ENCODE measurements around the gene DHRS12. TPM values are rescaled to one million over a fixed set of nuclear protein-coding genes. Genes with fewer than 3 reads are reported as not detected.

DHRS12 gene
- total and polyA plus RNA-seq, 3 donors from 2014 or later, result 11.4 to 16.8 (median 15.9) TPM

DNA sequence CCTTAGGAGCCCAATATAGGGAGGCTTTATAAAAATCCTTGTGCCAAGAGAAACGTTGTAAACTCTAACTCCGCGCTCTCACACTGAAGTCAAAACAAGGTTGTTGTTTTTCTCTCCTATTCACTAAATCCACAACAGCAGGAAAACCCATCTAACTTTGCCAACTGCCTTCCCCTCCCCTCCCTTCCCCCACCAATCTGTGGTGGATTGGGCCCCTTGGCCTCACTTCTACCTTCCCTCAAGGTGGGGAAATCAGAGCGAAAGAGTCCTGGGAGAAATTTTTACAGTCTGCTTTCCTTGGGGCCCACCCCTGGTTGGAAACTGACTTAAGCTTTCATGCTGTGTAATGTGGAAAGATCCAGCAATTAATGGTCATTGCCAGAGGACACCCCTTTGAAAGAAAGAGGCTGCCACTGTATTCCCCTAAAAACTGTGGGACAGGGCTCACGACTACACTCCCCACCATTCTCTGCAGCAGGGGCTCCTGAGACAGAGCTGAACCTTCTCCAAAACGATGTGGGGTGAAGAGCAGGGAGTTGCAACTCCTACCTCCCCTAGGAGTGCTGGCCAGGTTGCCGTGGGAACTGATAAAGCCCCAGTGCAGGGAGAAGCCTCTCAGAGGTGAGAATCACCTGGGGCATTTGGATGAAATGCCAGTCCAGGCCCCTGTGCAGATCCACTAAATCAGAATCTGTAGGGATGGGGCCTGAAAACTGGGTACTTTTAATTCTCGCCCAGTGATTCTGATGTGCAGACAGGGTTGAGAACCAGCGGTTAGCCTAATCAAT, 1.1 kb downstream of the DHRS12 start:
- no peaks in the 10 kb centered on the region for H3K36me3 ChIP-seq (ENCODE audit: low read depth, missing control alignments)
- intact Hi-C loops (cut with DNase I; ENCODE audit: low total_unique reads), result loop anchor here (5.0 kb wide), 1 partner anchor 351 kb away; the partner anchor contains the start of gene INTS6
- 28 to 45% methylated on average over 6 to 9 of the region's 9 CpGs for WGBS, 2 donors
- no peaks in the 10 kb centered on the region for H3K27me3 ChIP-seq
- peak overlapping the region; percentile 97 to 99 for H3K27ac ChIP-seq
- H3K4me1 ChIP-seq, result peaks cover 30% of the 10 kb centered on the region
- no peaks in the 10 kb centered on the region for H3K9me3 ChIP-seq
- DNase-seq, result no peak
- TF ChIP-seq, protein P1, sequence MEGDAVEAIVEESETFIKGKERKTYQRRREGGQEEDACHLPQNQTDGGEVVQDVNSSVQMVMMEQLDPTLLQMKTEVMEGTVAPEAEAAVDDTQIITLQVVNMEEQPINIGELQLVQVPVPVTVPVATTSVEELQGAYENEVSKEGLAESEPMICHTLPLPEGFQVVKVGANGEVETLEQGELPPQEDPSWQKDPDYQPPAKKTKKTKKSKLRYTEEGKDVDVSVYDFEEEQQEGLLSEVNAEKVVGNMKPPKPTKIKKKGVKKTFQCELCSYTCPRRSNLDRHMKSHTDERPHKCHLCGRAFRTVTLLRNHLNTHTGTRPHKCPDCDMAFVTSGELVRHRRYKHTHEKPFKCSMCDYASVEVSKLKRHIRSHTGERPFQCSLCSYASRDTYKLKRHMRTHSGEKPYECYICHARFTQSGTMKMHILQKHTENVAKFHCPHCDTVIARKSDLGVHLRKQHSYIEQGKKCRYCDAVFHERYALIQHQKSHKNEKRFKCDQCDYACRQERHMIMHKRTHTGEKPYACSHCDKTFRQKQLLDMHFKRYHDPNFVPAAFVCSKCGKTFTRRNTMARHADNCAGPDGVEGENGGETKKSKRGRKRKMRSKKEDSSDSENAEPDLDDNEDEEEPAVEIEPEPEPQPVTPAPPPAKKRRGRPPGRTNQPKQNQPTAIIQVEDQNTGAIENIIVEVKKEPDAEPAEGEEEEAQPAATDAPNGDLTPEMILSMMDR (IDR thresholded peaks at IDR 0.05), result no peak
- no peak for TF ChIP-seq POLR2A (IDR thresholded peaks at IDR 0.05)
- peak overlapping the region; percentile 81 to 95 for H3K4me3 ChIP-seq

DNA sequence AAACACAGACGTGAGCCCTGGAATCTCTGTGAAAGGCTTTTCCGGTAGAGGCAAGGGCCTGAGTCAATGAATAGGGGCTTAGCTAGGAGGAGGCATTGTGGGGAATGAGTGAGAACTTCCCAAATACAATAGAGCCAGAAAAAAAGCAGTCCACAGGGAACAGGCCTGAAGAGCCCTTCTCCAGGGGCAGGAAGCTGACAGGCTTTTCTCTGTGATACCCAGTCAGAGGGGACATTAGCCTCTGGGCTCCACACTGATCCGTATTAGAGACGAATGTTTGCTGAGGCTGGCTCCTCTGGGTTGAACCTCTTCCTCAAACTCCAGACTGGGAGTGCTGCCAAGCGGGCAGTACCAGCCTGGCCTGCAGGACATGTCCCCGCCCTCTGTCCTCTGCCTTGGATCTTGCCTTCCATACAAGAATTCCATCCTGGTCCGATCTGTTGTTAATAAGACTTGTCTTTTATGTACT, 2.3 kb downstream of the DHRS12 start:
- H3K4me3 ChIP-seq, result no peak overlapping the region
- TF ChIP-seq, protein P1 (IDR thresholded peaks at IDR 0.05), result no peak
- no peak for TF ChIP-seq POLR2A (IDR thresholded peaks at IDR 0.05)
- DNase-seq, result peak; percentile 84
- H3K27me3 ChIP-seq, result no peaks in the 10 kb centered on the region
- intact Hi-C loops (cut with DNase I; ENCODE audit: low total_unique reads), result loop anchor here (5.0 kb wide), 1 partner anchor 349 kb away; the partner anchor contains the start of gene INTS6
- H3K4me1 ChIP-seq, result peaks cover 30% of the 10 kb centered on the region
- H3K9me3 ChIP-seq, result no peaks in the 10 kb centered on the region
- peak overlapping the region in 1 of 2 donors; percentile 9 for H3K27ac ChIP-seq
- 65 to 75% methylated on average over 7 of the region's 7 CpGs for WGBS, 2 donors
- no peaks in the 10 kb centered on the region for H3K36me3 ChIP-seq (ENCODE audit: low read depth, missing control alignments)

DNA sequence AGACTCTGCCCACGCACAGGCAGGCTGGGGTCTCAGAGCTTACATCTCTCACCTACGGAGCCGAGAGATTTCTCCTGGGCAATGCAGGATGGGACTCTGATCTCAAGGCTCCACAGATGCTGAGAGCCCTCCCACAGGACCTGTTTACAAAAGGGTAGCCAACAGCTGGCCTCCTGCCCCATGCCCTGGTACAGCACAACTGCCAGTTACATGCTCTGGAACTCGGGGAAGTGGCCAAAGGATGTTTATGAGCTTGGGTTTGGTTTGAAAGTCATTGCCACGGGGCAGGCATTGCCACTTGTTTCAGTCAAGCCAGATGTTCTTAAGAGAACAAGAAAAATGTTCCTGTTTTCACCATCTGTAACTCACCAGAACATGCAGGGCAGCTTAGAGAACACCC, 3.5 kb downstream of the DHRS12 start:
- Histone ChIP-seq H3K9me3 (no peaks in the 10 kb centered on the region), H3K27me3 (no peaks in the 10 kb centered on the region), H3K4me3 (no peak overlapping the region), H3K36me3 (ENCODE audit: low read depth, missing control alignments) (no peaks in the 10 kb centered on the region), H3K4me1 (peaks cover 30% of the 10 kb centered on the region), H3K27ac (no peak overlapping the region)
- intact Hi-C loops (cut with DNase I; ENCODE audit: low total_unique reads), result loop anchor here (5.0 kb wide), 1 partner anchor 348 kb away; the partner anchor contains the start of gene INTS6
- WGBS, 2 donors, result 88 to 96% methylated on average over 5 of the region's 5 CpGs
- TF ChIP-seq, protein P1 (IDR thresholded peaks at IDR 0.05), result no peak
- no peak for TF ChIP-seq POLR2A (IDR thresholded peaks at IDR 0.05)
- DNase-seq, result no peak

DNA sequence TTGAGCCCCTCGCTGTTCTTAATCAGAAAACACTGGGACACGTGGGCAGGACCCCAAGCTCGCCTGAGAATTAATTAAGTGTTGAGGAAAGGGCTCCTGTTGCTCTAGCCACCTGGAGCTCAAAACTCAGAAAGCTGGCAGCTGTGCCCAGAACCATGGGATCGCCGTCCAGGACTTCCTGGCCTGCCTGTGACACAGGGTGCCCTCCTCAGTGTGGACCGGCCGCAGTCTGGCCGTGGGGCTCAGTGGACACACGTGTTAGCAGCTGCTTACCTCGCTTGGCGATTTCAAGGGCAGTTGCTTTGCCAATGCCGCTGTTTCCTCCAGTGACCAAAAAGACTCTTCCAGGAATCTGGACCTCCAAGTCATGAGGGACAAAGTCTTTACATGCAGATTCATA, 4.7 kb downstream of the DHRS12 start:
- intact Hi-C loops (cut with DNase I; ENCODE audit: low total_unique reads), result loop anchor here (5.0 kb wide), 1 partner anchor 2002 kb away; no protein-coding TSS in a partner anchor
- no peak overlapping the region for H3K4me3 ChIP-seq
- WGBS, 2 donors, result 89 to 90% methylated on average over 4 to 12 of the region's 12 CpGs
- H3K9me3 ChIP-seq, result no peaks in the 10 kb centered on the region
- no peaks in the 10 kb centered on the region for H3K36me3 ChIP-seq (ENCODE audit: low read depth, missing control alignments)
- TF ChIP-seq, protein P1 (IDR thresholded peaks at IDR 0.05), result no peak
- TF ChIP-seq POLR2A (IDR thresholded peaks at IDR 0.05), result no peak
- no peak for DNase-seq
- H3K27ac ChIP-seq, result no peak overlapping the region
- H3K27me3 ChIP-seq, result no peaks in the 10 kb centered on the region
- peaks cover 20% of the 10 kb centered on the region for H3K4me1 ChIP-seq

Measured in testis (tissue), 3 donors.